Uterus (tissue), 4 donors: Measurements from ENCODE around the gene RPL32. TPM values are rescaled to one million over a fixed set of nuclear protein-coding genes. Genes with fewer than 3 reads are reported as not detected.
"Not testable (repeated sequence)": the region's sequence is repeated elsewhere in the genome, so short reads cannot be mapped to it uniquely, and the experiment has no call there.

Experiments
- DNase-seq, 2 donors: peaks; one replicate each; pipeline ENCODE4 v3.0.0-alpha.2; 2019 to 2020
- H3K27ac ChIP-seq, 2 donors: fragments of 200-600 bp; sonication (generic); 1 replicate in 1 of 2; 2 replicates in 1 of 2; pipeline ENCODE4 v1.5.1; 2016 to 2018
- H3K27me3 ChIP-seq, 2 donors: fragments of 200-600 bp; sonication (generic); one replicate each; pipeline ENCODE4 v1.5.1; 2018 to 2019; ENCODE audit warnings: control low read depth in 1 of 2
- H3K36me3 ChIP-seq, 2 donors: fragments of 200-600 bp; sonication (generic); one replicate each; pipeline ENCODE4 v1.5.1; 2019; ENCODE audit warnings: control low read depth in 1 of 2
- H3K4me1 ChIP-seq, 2 donors: fragments of 200-600 bp; sonication (generic); one replicate each; pipeline ENCODE4 v1.5.1; 2018 to 2019; ENCODE audit warnings: control low read depth in 1 of 2
- H3K4me3 ChIP-seq, 2 donors: fragments of 200-600 bp; sonication (generic); 1 replicate in 1 of 2; 2 replicates in 1 of 2; pipeline ENCODE4 v1.5.1; 2018 to 2019; ENCODE audit warnings: mild to moderate bottlenecking in 1 of 2
- H3K9me3 ChIP-seq, 2 donors: fragments of 200-600 bp; sonication (generic); one replicate each; pipeline ENCODE4 v1.5.1; 2019; ENCODE audit warnings: control low read depth in 1 of 2
- CTCF ChIP-seq, 4 experiments: fragments of 200-600 bp in 2 of 4; fragments of 450-650 bp in 2 of 4; sonication (generic) in 2 of 4; IDR thresholded peaks; one replicate each; pipeline ENCODE4 v1.5.1; 2016 to 2019; ENCODE audit warnings: antibody characterized with exemption in 4 of 4, mild to moderate bottlenecking in 2 of 4, moderate library complexity in 1 of 4
- POLR2A ChIP-seq, 2 donors: fragments of 450-650 bp; IDR thresholded peaks; one replicate each; pipeline ENCODE4 v1.6.1; 2016; ENCODE audit warnings: antibody characterized with exemption in 2 of 2, mild to moderate bottlenecking in 1 of 2, moderate library complexity in 1 of 2
- intact Hi-C: fragments of 100-400 bp; cut with DNase I; formaldehyde crosslinking; loops from one replicate; pipeline ENCODE4 v1.15.1; 2023; ENCODE audit warnings: low total_unique reads
- total RNA-seq, 4 donors: library from RNA; depleted of rRNA in 3 of 4; stranded (reverse); fragments of >200 nt in 3 of 4; gene quantifications; one replicate each; pipeline versions ENCODE4 v1.1.0 to v1.2.4, GENCODE V29; 2014 to 2023
- donor health status: DM: yes; HTN: yes; CAD: no.

RPL32 gene
- total RNA-seq, 4 donors from 2014 or later: 538 to 9,435 (median 3,478) TPM

GRCh38 chr3:12885583-12885930 lies 44.2 kb upstream of the RPL32 start:
- TF ChIP-seq POLR2A (IDR thresholded peaks at IDR 0.05) (no peak), CTCF (IDR thresholded peaks at IDR 0.05) (no peak)
- H3K36me3 ChIP-seq: no peaks in the 10 kb centered on the region
- intact Hi-C loops: no loop called here
- no peaks in the 10 kb centered on the region for H3K4me1 ChIP-seq
- no peaks in the 10 kb centered on the region for H3K9me3 ChIP-seq
- no peak overlapping the region for H3K4me3 ChIP-seq
- DNase-seq: no peak
- H3K27me3 ChIP-seq: no peaks in the 10 kb centered on the region
- no peak overlapping the region for H3K27ac ChIP-seq

- H3K36me3 ChIP-seq: no peaks in the 10 kb centered on the region
- H3K27ac ChIP-seq: no peak overlapping the region
- intact Hi-C loops: no loop called here
- no peaks in the 10 kb centered on the region for H3K9me3 ChIP-seq
- H3K4me1 ChIP-seq: no peaks in the 10 kb centered on the region
- no peak overlapping the region for H3K4me3 ChIP-seq
- no peaks in the 10 kb centered on the region for H3K27me3 ChIP-seq
- no peak for DNase-seq
- TF ChIP-seq CTCF (IDR thresholded peaks at IDR 0.05) (no peak), POLR2A (IDR thresholded peaks at IDR 0.05) (no peak)
These were observed 43.6 kb upstream of the RPL32 start for GRCh38 chr3:12884790-12885582.

- H3K9me3 ChIP-seq: no peaks in the 10 kb centered on the region
- intact Hi-C loops: no loop called here
- no peaks in the 10 kb centered on the region for H3K27me3 ChIP-seq
- DNase-seq: peak; percentile 49 to 58
- no peak for TF ChIP-seq POLR2A (IDR thresholded peaks at IDR 0.05)
- TF ChIP-seq CTCF (IDR thresholded peaks at IDR 0.05): no peak
- H3K4me3 ChIP-seq: no peak overlapping the region
- no peak overlapping the region for H3K27ac ChIP-seq
- H3K36me3 ChIP-seq: no peaks in the 10 kb centered on the region
- no peaks in the 10 kb centered on the region for H3K4me1 ChIP-seq
These were observed 42.9 kb upstream of the RPL32 start for GRCh38 chr3:12884186-12884680.

DNA sequence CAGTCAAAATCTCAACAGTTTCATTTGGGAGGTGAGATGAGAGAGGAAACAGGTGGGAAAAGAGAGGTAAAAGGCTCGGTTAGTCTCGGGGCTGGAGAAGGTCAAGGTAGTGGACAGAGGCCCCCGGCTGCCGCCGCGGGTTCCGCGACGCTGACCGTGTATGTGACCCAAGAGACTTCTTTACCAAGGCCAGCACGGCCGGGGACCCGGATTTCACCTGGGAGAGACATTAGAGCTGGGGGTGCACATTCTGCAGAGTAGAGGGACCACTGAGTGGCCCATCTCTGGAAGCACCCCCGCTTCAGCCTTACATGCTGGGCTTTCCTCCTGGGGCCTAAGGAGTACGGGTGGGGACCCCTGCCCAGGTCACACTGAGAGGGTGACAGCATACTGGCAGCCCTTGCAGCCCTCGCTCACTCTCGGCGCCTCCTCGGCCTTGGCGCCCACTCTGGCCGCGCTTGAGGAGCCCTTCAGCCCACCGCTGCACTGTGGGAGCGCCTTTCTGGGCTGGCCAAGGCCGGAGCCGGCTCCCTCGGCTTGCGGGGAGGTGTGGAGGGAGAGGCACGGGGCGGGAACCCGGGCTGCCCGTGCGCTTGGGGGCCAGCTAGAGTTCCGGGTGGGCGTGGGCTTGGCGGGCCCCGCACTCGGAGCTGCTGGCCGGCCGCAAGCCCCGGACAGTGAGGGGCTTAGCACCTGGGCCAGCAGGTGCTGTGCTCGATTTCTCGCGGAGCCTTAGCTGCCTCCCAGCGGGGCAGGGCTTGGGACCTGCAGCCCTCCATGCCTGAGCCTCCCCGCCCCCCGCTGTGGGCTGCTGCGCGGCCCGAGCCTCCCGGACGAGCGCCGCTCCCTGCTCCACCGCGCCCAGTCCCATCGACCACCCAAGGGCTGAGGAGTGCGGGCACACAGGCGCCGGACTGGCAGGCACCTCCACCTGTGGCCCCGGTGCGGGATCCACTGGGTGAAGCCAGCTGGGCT lies 41.3 kb upstream of the RPL32 start:
- intact Hi-C loops: no loop called here
- Histone ChIP-seq H3K36me3 (no peaks in the 10 kb centered on the region), H3K27ac (no peak overlapping the region), H3K9me3 (no peaks in the 10 kb centered on the region), H3K27me3 (no peaks in the 10 kb centered on the region), H3K4me3 (no peak overlapping the region), H3K4me1 (no peaks in the 10 kb centered on the region)
- DNase-seq: no peak
- TF ChIP-seq CTCF (IDR thresholded peaks at IDR 0.05) (no peak), POLR2A (IDR thresholded peaks at IDR 0.05) (no peak)

DNA sequence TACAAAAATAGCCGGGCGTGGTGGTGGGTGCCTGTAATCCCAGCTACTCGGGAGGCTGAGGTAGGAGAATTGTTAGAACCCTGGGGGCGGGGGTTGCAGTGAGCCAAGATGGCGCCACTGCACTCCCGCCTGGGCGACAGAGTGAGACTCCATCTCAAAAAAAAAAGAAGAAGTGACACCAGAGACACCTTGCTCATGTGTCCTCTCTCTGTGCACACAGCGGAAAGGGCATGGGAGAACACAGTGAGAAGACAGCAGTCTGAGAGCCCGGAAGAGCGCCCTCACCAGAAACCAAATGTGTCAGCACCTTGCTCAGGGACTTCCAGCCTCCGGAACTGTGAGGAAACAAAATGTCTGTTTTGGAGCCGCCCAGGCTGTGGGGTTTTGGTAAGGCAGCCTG lies 40.5 kb upstream of the RPL32 start:
- H3K4me3 ChIP-seq, intact Hi-C loops, H3K27ac ChIP-seq, DNase-seq, H3K36me3 ChIP-seq, H3K4me1 ChIP-seq, H3K27me3 ChIP-seq, H3K9me3 ChIP-seq: not testable (repeated sequence)
